OCI-LY7 (cell line): Measurements from ENCODE around the gene TEX29. TPM values are rescaled to one million over a fixed set of nuclear protein-coding genes. Genes with fewer than 3 reads are reported as not detected.

ENCODE experiments used
- BruUV-seq: library from RNA; stranded (reverse); fragments of 400-500 nt; replicated peaks from 2 replicates; lab custom pipeline; 2021; lab: Mats Ljungman, UMichigan
- CTCF ChIA-PET: fragments of 300-600 bp; sonication (Branson Sonifier 250); formaldehyde crosslinking; loops from one replicate; lab custom pipeline; 2022; ENCODE audit warnings: antibody characterized with exemption; ENCODE audit not compliant: unreplicated experiment; lab: Charles Lee
- POLR2A ChIA-PET: fragments of 300-600 bp; sonication (Branson Sonifier 250); formaldehyde crosslinking; loops from one replicate; lab custom pipeline; 2022; ENCODE audit warnings: antibody characterized with exemption; lab: Charles Lee
- DNase-seq: peaks from one replicate; pipeline ENCODE4 v3.0.0-alpha.2; 2015; ENCODE audit warnings: low spot score
- H2AFZ ChIP-seq: fragments of 200-600 bp; sonication (generic), shearing (Covaris generic); 2 replicates; pipeline ENCODE4 v1.6.1; 2014; ENCODE audit warnings: mild to moderate bottlenecking, antibody characterized with exemption, low read length, moderate library complexity
- H3K27ac ChIP-seq: fragments of 200-600 bp; sonication (generic); 2 replicates; pipeline ENCODE4 v1.5.1; 2014; ENCODE audit warnings: mixed run types, low read depth, mild to moderate bottlenecking, moderate library complexity, low read length, inconsistent platforms; ENCODE audit not compliant: poor library complexity, severe bottlenecking
- H3K36me3 ChIP-seq: fragments of 200-600 bp; sonication (generic); 2 replicates; pipeline ENCODE4 v1.6.1; 2014; ENCODE audit warnings: mild to moderate bottlenecking, antibody characterized with exemption, low read length, moderate library complexity, mixed read lengths; ENCODE audit not compliant: insufficient read depth
- H3K4me1 ChIP-seq: fragments of 200-600 bp; sonication (generic); 2 replicates; pipeline ENCODE4 v1.5.1; 2014; ENCODE audit warnings: mild to moderate bottlenecking, low read length; ENCODE audit not compliant: insufficient read depth, poor library complexity, severe bottlenecking
- H3K4me2 ChIP-seq: fragments of 200-600 bp; sonication (generic); 2 replicates; pipeline ENCODE4 v1.6.1; 2014; ENCODE audit warnings: mild to moderate bottlenecking, low read length
- H3K4me3 ChIP-seq: fragments of 200-600 bp; sonication (generic); 2 replicates; pipeline ENCODE4 v1.5.1; 2014; ENCODE audit warnings: mild to moderate bottlenecking, low read depth, low read length; ENCODE audit not compliant: poor library complexity, severe bottlenecking
- H3K79me2 ChIP-seq: fragments of 200-600 bp; sonication (generic); 2 replicates; pipeline ENCODE4 v1.6.1; 2016; ENCODE audit warnings: low read depth, mild to moderate bottlenecking, low read length, moderate library complexity, mixed read lengths; ENCODE audit not compliant: insufficient read depth
- H3K9me2 ChIP-seq: fragments of 200-600 bp; sonication (generic); 2 replicates; pipeline ENCODE4 v1.6.1; 2016; ENCODE audit warnings: mild to moderate bottlenecking, low read length, mixed read lengths; ENCODE audit not compliant: insufficient read depth
- H3K9me3 ChIP-seq: fragments of 200-600 bp; sonication (generic); 2 replicates; pipeline ENCODE4 v1.6.1; 2014; ENCODE audit warnings: mild to moderate bottlenecking, mixed run types, low read length, mixed read lengths
- H4K20me1 ChIP-seq: fragments of 200-600 bp; sonication (generic); 2 replicates; pipeline ENCODE4 v1.6.1; 2014; ENCODE audit warnings: mild to moderate bottlenecking, antibody characterized with exemption, low read length, moderate library complexity, mixed read lengths; ENCODE audit not compliant: insufficient read depth
- EZH2phosphoT487 ChIP-seq: fragments of 200-600 bp; sonication (generic); IDR thresholded peaks from 2 replicates; pipeline ENCODE4 v1.6.1; 2018; ENCODE audit warnings: low read depth, borderline replicate concordance, mild to moderate bottlenecking, mixed run types, antibody characterized with exemption, low read length, moderate library complexity, mixed read lengths
- intact Hi-C: fragments of 100-400 bp; cut with micrococcal nuclease; formaldehyde crosslinking; loops from one replicate; pipeline ENCODE4 v1.10.0; 2022; ENCODE audit not compliant: unreplicated experiment
- total RNA-seq, 2 experiments: library from RNA; depleted of rRNA in 1 of 2; stranded (reverse); fragments of >200 nt in 1 of 2; shearing (Covaris generic) in 1 of 2; gene quantifications; 2 replicates each; pipeline ENCODE4 v1.2.3, GENCODE V29; 2014 to 2022
- TF ChIP-seq, protein P1 (sequence below): fragments of 200-600 bp; sonication (generic); conservative IDR thresholded peaks from 2 replicates; pipeline ENCODE4 v1.5.1; 2014; ENCODE audit warnings: mild to moderate bottlenecking, antibody characterized with exemption, low read length, moderate library complexity, mixed read lengths

The TEX29 gene
- total RNA-seq, 2 experiments from 2014 or later: not detected

DNA sequence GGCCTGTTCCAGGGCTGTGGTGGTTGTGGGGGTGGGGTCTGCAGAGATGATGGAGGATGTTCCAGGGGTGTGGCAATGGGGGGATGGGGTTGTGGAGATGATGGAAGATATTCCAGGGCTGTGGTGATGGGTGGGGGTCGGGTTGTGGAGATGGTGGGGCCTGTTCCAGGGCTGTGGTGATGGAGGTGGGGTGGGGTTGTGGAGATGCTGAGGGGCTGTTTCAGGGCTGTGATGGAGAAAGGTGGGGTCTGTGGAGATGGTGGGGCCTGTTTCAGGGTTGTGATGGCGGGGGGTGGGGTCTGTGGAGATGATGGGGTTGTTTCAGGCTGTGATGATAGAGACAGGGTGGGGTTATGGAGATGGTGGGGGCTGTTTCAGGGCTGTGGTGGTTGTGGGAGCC lies 62.0 kb downstream of the TEX29 start:
- H3K79me2 ChIP-seq: no peaks in the 10 kb centered on the region
- intact Hi-C loops: no loop called here
- no peaks in the 10 kb centered on the region for H3K4me1 ChIP-seq
- H3K4me2 ChIP-seq: no peak overlapping the region
- ChIA-PET CTCF (no interaction called here), POLR2A (interaction anchor here (0.8 kb wide), 1 partner anchor 21 kb away, joined by 4 read pairs; no protein-coding TSS in a partner anchor)
- no peaks in the 10 kb centered on the region for H4K20me1 ChIP-seq
- no peaks in the 10 kb centered on the region for H3K36me3 ChIP-seq
- no peaks in the 10 kb centered on the region for H3K9me3 ChIP-seq
- no peak overlapping the region for H3K4me3 ChIP-seq
- no peak overlapping the region for H3K27ac ChIP-seq
- BruUV-seq: no TSS peak
- no peak for DNase-seq
- TF ChIP-seq, protein P1, sequence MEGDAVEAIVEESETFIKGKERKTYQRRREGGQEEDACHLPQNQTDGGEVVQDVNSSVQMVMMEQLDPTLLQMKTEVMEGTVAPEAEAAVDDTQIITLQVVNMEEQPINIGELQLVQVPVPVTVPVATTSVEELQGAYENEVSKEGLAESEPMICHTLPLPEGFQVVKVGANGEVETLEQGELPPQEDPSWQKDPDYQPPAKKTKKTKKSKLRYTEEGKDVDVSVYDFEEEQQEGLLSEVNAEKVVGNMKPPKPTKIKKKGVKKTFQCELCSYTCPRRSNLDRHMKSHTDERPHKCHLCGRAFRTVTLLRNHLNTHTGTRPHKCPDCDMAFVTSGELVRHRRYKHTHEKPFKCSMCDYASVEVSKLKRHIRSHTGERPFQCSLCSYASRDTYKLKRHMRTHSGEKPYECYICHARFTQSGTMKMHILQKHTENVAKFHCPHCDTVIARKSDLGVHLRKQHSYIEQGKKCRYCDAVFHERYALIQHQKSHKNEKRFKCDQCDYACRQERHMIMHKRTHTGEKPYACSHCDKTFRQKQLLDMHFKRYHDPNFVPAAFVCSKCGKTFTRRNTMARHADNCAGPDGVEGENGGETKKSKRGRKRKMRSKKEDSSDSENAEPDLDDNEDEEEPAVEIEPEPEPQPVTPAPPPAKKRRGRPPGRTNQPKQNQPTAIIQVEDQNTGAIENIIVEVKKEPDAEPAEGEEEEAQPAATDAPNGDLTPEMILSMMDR: no peak
- TF ChIP-seq EZH2phosphoT487: no peak
- no peak overlapping the region for H2AFZ ChIP-seq
- no peaks in the 10 kb centered on the region for H3K9me2 ChIP-seq

DNA sequence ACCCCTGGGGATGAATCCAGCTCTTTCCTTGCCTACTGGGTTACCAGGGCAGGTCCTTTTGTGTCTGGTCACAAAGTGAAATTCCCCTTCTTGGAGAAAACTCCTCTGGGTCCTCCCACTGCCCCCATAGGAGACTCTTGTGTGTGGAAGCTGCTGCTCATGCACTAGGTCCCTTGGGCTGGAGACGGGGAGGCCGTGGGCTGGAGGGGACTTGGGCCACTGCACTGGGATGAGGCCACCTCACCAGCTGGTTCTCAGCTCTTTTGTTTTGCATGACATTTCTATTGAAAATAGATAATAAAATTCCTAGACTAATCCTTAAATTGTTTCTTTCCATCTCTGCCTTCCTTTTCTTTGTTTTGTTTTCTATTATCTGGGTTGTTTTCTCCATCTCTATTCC lies 62.4 kb downstream of the TEX29 start:
- H4K20me1 ChIP-seq: no peaks in the 10 kb centered on the region
- H3K4me3 ChIP-seq: no peak overlapping the region
- TF ChIP-seq, protein P1: no peak
- no peak for TF ChIP-seq EZH2phosphoT487
- DNase-seq: no peak
- H3K4me2 ChIP-seq: no peak overlapping the region
- BruUV-seq: no TSS peak
- no peaks in the 10 kb centered on the region for H3K4me1 ChIP-seq
- intact Hi-C loops: no loop called here
- no peak overlapping the region for H3K27ac ChIP-seq
- no peaks in the 10 kb centered on the region for H3K9me3 ChIP-seq
- no peaks in the 10 kb centered on the region for H3K79me2 ChIP-seq
- ChIA-PET POLR2A (interaction anchor here (0.8 kb wide), 1 partner anchor 22 kb away, joined by 4 read pairs; no protein-coding TSS in a partner anchor), CTCF (no interaction called here)
- no peak overlapping the region for H2AFZ ChIP-seq
- H3K9me2 ChIP-seq: no peaks in the 10 kb centered on the region
- no peaks in the 10 kb centered on the region for H3K36me3 ChIP-seq

DNA sequence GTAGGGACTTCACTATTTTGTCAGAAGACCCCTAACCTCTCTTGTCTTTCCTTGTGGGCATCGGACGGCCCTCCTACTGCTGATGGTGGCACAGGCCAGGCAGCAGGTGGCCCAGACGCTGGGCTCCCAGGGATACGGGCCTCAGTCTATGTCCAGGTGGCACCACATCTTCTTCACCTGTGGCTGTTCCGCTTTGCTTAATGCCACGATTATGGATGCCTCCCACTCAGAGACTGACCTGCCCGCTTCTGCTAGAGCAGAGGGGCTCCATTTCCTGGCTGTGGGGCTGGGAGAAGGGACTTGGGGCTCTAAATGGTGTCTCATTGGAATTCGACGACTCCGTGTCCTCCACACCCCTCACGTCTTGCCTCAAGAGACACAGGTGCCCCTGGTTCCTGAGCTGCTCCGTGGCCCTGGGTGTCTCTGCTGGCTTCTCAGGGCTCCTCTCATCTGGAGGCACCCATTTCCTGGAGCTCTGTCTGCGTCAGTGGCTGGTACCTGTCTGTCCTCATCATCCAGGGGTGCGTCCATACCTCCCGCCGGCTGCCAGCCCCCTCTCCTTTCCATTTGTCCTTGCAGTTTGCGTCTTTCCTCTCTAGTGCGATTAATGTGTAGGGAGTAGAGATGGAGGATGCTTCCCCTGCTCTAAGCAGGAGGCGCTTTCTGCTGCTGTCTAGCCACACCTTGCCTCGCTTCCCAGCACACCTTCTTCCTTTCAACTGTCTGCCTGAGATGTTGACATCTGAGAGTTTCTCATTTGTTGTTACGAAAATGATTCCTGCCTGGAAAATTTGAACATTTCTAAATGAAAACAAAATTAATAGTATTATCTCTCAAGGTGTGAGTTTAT lies 63.4 kb downstream of the TEX29 start:
- CTCF ChIA-PET: no interaction called here
- Histone ChIP-seq H3K4me2 (no peak overlapping the region), H3K36me3 (no peaks in the 10 kb centered on the region), H2AFZ (no peak overlapping the region), H4K20me1 (no peaks in the 10 kb centered on the region), H3K9me3 (no peaks in the 10 kb centered on the region), H3K9me2 (no peaks in the 10 kb centered on the region), H3K79me2 (no peaks in the 10 kb centered on the region), H3K4me3 (no peak overlapping the region), H3K27ac (no peak overlapping the region), H3K4me1 (no peaks in the 10 kb centered on the region)
- POLR2A ChIA-PET: no interaction called here
- intact Hi-C loops: no loop called here
- DNase-seq: no peak
- BruUV-seq: no TSS peak
- TF ChIP-seq EZH2phosphoT487: no peak
- TF ChIP-seq, protein P1: no peak
